GM12875 (cell line): ENCODE results near the gene TNN.

ENCODE experiments used
- H3K4me3 ChIP-seq: one replicate; pipeline ENCODE4 v1.5.1; 2011; ENCODE audit warnings: low read depth, low read length, control low read depth
- TF ChIP-seq, protein P1 (sequence below): IDR thresholded peaks from 2 replicates; pipeline ENCODE4 v1.5.1; 2011; ENCODE audit warnings: low read depth, mild to moderate bottlenecking, control low read depth, inconsistent platforms, low read length, moderate library complexity, borderline replicate concordance; ENCODE audit not compliant: insufficient read depth

The TNN gene

DNA sequence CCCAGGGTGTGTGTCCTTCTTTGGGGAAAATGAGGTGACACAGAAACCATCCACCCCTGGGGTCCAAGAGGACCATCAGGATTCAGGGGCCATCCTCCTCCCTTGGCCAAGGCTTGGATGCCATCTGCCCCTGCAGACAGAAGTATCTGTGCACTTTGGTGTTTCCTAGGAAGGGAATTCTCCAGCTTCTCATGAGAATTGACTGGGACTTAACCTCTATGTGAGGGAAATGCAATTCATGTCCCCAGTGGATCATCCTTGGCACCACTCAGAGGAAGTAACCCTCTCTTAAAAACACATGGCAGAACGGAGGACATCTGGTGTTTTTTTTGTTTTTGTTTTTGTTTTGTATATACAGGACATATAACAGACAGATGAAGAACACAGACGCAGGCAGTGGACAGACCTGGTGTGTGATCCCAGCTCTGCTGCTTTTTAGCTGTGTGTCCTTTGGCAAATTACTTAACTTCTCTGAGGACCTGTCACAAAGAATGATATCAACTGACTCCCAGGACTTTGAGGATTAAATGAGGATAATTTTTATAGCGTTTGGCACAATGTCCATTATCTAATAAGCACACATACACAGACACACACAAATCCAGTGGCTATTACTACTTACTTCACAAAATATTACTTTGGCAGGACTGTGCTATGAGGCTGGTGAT, 3.8 kb downstream of the TNN start:
- no peak overlapping the region for H3K4me3 ChIP-seq
- TF ChIP-seq, protein P1, sequence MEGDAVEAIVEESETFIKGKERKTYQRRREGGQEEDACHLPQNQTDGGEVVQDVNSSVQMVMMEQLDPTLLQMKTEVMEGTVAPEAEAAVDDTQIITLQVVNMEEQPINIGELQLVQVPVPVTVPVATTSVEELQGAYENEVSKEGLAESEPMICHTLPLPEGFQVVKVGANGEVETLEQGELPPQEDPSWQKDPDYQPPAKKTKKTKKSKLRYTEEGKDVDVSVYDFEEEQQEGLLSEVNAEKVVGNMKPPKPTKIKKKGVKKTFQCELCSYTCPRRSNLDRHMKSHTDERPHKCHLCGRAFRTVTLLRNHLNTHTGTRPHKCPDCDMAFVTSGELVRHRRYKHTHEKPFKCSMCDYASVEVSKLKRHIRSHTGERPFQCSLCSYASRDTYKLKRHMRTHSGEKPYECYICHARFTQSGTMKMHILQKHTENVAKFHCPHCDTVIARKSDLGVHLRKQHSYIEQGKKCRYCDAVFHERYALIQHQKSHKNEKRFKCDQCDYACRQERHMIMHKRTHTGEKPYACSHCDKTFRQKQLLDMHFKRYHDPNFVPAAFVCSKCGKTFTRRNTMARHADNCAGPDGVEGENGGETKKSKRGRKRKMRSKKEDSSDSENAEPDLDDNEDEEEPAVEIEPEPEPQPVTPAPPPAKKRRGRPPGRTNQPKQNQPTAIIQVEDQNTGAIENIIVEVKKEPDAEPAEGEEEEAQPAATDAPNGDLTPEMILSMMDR: no peak

DNA sequence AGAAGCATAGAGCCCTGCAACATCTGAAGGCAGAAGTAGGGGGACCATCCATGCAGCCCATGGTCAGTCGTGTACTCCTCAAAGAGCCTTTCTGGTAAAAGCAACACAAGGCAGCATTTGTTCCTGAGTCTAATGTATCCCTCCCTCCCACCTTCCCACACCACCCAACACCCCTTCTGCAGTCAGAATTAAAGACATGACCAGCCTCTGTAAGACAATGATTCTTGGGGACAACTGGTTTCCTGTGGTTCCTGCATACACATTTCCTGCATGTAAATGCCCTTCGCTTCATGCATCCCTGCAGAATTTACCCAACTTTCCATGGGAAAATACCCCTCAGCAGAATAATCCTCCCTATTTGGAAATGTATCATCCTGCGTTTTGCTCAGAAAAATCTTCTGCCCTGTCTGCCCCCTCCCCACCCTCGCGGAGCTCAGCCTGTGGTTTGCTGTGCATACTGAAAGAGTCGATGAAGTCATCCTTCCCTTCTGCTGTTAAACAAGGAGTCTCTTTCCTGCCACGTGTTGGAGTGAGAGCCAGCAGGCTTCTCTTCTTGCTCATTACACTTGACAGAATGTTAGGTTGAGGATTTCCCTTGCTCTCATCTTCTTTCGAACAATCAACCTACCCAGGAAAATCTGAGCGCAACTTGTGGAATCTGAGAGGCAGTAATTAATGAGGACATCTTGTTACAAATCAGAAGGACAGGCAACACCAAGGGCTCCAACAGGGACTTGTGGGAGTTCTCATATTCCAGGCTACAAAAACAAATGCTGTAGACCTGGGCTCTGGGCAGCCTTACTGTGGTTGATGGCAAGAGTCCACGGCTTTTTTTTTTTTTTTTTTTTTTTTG, 4.7 kb downstream of the TNN start:
- no peak overlapping the region for H3K4me3 ChIP-seq
- TF ChIP-seq, protein P1: no peak

DNA sequence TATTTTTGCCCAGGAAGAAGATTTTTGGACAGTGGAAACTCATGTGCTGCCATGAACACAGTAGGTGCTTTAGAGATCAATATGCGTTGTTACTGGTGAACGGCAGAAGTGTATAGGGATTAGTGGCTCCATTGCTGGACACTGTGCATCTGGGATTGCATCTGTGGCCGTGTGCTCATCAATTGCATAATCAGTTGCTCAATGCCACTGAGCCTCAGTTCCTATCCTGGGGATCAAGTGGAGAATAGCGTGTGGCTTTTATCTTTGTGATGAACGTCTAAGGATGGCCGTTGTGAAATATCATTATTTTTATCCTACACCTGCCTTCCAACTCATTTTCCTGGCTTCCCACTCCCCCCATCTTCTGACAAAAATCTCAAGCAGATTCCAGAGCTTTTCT, 5.4 kb downstream of the TNN start:
- no peak overlapping the region for H3K4me3 ChIP-seq

DNA sequence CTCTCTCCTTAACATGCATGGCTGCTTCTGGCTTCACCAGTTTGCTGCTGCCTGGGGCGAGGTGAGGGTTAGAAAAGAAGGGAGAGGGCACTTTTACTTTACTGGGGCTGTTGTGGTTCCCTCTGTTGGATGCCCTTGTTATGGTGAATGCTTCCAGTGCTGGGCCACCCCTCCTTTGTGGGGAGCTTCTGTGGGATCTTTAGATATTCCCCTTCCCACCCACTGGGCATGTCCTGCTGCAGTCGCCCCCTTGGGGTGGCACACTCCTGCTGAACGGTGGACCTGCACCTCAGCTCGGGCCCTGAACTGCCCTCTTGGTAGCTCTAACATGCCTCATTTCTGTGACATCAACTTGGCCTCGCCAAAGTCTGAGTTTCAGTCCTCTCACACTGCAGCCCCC, 6.0 kb downstream of the TNN start:
- H3K4me3 ChIP-seq: no peak overlapping the region
- TF ChIP-seq, protein P1: no peak

More for the DNA sequence above, 5.4 kb downstream of the TNN start:
- TF ChIP-seq, protein P1: no peak

DNA sequence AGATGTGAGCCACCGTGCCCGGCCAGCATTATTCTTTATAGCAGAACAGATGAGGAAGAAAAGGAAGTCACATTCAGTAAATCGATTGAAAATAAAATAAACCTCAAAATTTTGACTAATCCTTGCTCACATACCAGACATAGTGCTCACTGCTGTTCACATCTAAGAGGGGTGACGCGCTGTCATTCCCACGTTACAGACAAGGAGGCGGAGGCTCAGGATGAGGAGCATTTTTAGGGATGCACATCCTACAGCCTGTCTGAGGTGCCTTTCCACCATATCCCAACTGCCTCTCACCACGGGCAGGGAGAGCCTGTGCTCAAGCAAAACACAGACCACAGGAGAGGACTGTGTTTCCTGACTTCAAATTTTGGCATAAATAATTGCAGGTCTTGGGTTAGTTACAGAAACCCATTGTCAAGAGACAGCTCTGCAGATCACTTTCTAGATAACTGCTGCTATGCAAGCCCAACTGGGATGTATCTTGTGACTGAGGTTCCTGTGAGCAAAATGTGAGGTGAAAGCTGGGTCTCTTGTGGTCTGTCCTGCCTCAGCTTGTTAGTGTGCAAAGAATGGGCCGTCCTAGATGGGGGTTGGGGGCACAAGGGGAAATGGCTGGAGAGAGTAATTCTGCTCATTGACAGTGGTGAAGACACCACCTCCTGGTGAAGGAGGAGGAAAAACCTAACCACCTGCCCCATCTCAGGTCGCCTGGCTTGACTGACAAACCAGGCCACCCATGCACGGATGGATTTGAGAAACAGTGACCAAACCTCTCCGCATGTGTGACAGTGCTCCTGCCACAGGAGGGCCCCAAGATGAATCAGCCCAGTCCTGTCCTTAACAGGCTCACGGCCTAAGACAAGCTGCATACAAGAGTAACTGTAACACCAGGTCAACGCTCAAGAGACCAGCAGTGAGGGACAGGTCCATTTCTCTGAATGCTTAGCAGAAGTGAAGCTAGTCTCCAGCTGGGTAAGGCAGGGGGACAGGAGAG, 8.2 kb downstream of the TNN start:
- TF ChIP-seq, protein P1: no peak

DNA sequence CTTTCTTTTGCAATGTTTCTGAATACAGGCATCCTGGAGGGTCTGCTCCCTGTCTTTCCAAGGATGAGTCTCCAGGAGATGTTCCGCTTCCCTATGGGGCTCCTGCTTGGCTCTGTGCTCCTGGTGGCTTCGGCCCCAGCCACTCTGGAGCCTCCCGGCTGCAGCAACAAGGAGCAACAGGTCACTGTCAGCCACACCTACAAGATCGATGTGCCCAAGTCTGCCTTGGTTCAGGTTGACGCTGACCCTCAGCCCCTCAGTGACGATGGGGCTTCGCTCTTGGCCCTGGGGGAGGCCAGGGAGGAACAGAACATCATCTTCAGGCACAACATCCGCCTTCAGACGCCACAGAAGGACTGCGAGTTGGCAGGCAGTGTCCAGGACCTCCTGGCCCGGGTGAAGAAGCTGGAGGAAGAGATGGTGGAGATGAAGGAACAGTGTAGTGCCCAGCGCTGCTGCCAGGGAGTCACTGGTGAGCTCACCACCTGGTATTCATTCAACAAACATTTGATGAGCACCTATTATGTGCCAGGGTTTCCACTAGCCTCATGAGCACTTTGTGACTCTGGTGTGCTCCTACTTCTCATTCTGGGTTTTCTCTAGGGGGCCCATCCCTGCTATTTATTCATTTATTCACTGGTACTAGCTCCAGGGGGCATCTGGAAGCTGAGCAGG, 9.9 kb downstream of the TNN start:
- H3K4me3 ChIP-seq: no peak overlapping the region
- TF ChIP-seq, protein P1: no peak

More for the DNA sequence above, 8.2 kb downstream of the TNN start:
- no peak overlapping the region for H3K4me3 ChIP-seq
